Eye (tissue), 1 donor: ENCODE data around the gene GPA33.

Experiments used
- DNase-seq: peaks from one replicate; pipeline ENCODE4 v3.0.0-alpha.2; 2015

The GPA33 gene

DNA sequence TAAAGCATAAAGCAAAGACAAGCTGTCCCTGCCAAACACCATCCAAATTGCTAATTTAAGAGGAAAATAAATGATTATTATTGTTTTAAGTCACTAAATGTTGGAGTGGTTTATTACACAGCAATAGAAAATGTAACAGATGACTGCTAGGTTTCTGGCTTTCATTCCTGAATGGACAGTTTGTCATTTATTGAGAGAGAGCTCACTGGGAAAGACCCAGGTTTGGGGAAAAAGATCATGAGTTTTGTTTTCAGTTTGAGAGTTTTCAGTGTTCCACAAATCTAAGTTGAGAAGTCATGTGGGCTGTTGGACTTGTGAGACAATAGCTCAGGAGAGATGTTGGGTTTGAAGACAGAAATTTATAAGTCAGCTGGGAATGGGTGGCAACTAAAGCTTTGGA lies 5.4 kb downstream of the GPA33 start:
- DNase-seq: no peak

- DNase-seq: no peak
Measured at GRCh38 chr1:167083871-167084270, 6.3 kb downstream of the GPA33 start.

DNA sequence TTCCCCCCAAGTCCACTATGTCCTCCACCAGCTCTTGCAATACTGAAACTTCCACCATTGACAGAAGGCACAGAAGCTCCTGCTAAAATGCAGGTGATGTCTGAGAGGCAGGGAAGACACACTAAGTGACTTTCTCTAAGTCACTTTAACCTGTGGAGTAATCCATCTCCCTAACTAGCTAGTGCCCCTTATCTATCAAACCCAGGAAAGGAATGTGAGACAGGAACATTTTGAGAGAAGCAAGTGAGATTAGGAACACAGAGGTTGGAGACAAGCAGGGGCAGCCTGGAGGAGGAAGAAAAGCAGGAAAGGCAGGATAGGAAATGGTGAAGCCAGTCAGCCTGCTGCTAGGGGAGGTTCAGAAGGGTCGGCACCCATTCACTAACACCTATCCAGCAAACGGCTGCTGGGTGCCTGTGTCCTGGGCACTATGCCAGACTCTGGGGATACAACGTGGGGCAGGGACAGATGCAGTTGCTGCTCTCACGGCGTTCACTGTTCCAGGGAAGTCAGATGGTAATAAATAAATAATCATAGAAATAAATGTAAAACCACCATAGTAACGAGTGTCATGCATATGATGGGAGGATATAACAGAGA lies 7.0 kb downstream of the GPA33 start:
- DNase-seq: no peak

GRCh38 chr1:167082511-167083027 lies 7.6 kb downstream of the GPA33 start:
- DNase-seq: no peak

GRCh38 chr1:167081594-167082156 lies 8.5 kb downstream of the GPA33 start:
- no peak for DNase-seq

- no peak for DNase-seq
Measured at GRCh38 chr1:167077868-167078210, 12.3 kb downstream of the GPA33 start.

GRCh38 chr1:167077128-167077867 lies 12.9 kb downstream of the GPA33 start:
- DNase-seq: no peak

- DNase-seq: no peak
Measured at GRCh38 chr1:167076136-167076710, 14.0 kb downstream of the GPA33 start.

DNA sequence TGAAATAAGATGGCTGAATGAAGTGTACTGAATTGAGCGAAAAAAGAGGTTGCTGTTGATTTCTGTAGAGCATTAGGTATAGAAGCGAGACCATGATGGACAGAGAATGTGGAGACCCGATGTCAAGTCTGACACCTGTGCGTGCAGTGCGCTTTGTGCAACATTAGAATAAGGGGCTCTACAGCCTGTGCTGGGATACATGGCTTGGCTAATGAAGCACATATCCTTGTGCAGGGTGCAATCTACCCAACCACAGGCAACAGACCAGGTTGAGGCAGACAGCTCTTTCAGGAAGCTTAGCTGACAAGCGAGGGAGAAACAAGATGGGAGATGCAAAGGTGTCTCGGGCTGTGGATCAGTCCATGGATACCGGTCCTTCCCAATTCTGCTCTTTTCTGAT lies 18.9 kb downstream of the GPA33 start:
- DNase-seq: no peak

GRCh38 chr1:167068761-167069160 lies 21.4 kb downstream of the GPA33 start:
- no peak for DNase-seq

DNA sequence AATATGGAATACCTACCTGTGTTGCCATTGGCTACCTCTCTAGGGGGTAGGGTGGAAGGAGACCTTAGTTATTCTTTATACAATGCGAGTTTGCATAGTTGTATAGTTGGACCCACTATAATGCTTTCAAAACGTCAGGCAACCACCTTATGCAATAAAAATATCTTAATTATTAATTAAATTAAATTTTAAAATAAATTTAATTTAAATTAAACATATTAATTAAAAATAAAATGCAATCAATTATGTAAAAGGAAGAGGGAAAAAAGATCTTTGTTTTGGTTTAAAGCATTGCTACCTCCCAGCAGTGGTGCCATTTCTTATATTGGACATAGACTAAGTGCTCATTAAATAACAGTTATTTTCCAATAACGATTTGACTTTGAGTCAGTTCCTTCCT lies 22.3 kb downstream of the GPA33 start:
- no peak for DNase-seq

DNA sequence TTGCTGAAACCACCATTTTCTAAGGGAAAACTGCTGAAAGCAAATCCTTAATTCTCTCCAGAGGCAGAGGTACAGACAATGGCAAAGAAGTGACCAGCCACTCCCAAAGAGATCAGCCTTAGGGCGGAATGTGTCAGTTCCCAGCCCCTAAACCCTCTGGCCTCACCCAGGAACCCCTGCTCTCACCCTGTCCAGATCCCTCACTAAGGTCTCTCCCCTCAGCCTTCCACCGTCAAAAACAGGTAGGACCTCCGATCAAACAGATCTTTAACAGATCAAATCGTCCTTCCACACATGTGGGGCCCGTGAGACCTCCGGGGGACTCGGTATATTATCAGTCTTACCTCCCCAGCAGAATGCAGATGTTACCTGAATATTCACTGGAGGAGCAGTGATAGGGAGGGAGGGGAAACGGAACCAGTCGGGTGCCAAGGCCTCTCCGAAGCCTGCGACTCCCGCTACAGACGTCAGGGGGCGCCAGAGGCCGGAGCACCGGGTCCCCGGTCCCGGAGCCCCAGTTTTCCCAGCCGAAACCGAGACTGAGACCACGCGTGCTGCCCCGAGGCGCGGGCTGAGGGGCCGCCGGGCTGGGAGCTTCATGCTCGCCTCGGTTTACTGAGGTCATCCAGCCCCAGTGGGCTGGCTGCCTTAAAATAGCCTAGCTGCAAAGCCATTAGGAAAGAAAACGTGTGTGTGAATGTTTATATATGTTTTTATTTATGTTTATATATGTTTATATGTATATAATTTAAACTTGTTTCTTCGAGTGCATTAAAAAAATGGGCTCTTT lies 23.6 kb downstream of the GPA33 start:
- peak; percentile 90 for DNase-seq

DNA sequence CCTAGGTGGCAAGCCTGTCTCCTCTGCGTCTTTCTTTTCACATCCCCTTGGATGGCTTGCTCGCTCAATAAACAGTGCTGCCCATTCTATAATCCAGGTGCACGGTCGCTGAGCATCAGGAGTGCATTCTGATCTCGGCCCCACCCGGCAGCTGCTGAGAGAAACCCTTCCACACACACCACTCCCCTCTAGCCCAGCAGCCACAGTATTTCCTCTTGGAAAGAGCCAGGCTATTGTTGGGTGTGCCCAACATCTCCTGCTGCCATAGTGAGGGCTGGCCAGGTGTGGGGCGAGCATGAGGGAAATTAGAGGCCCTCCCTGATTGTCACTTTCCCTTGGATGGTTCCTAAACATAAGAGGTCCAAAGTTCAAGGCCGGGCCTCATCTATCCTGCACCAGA lies 24.7 kb downstream of the GPA33 start:
- no peak for DNase-seq

DNA sequence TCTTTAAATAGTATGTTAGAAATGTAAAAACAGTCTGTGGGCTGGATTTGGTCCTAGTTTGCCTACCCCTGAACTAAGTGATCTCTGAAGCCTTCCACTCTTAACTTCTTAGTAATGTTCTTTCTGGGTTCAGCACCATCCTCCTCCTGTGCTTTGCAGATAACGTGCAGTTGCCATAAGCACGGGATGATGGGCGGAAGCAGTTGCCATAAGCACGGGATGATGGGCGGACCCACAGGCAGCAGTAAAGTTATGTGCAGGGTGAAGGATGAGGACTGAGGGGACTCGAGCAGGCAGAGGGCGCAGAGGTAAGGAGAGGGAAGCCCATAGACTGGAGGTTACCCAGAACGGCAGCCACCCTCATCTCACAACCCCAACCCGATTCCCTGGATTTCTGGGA lies 25.6 kb downstream of the GPA33 start:
- no peak for DNase-seq

- DNase-seq: no peak
Measured at GRCh38 chr1:167061073-167061464, 29.1 kb downstream of the GPA33 start.

DNA sequence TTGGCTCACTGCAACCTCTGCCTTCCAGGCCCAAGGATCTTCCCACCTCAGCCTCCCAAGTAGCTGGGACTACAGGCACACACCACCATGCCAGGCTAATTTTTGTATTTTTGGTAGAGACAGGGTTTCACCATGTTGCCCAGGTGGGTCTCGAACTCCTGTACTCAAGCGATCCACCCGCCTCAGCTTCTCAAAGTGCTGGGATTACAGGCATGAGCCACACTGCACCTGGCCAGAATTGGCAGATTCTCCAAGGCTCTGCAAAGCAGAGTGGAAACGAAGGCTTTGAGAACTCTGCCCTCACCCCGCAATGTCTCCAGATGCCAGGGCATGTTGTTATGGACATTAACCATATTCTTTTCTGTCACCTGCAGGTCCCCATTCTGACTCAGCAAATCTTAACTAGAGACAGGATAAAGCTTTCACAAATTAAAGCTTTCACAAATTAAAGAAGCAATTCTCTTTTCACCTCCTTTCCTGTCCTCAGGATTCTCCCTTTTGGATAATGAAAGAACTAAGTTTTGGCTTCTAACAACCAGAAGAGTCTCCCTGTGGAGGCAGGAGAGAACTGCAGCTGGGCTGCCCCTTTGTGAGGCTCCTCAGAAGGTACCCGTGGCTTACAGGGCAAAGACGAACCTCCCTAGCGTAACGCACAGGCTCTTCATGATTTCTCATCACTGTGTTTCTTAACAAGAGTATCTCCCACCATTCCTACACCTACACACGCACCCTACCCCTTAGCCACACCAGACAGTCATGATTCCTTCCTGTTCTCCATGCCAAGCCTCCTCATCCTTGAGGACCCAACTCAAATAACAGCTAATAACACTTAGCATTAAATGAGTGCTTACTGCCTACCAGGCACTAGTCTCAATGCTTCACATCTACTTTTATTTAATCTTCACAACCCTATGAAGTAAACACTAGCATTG lies 29.8 kb downstream of the GPA33 start:
- DNase-seq: no peak

- DNase-seq: no peak
Measured at GRCh38 chr1:167059809-167060107, 30.4 kb downstream of the GPA33 start.

DNA sequence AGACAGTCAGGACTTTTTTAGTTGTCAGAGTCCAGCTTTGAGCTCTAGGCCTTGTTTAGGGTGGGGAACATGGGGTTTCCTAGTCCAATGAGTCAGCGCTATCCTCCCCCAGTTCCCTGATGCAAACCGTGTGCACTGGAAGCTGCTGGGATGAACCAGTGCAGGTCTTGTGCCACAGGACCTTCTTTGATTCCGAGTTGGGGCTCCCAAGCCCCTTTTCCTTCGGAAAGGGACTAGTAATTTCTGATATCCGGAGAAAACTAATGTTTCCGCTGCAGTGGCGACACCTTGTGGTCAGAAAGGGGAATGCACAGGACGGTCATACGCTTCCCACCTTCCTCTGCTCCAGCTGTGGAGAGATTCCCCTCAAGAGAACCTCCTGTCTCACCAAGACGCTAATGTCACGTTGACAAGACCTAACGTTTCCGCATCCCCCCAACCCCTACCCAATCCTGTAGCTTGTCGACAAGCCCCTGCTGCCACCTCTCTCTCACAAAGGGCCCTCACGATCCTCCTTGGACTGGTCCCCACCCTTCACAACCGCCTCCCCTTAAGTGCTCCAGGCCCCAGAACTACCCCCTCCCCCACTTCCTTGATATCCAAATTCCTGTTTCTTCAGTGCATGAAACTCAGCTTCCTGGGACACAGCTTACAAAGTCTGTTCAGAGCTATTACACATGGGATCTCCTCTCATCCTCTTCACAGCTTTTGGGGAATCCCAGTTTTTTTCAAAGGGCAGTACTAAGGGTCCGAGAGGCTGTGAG lies 30.9 kb downstream of the GPA33 start:
- peak; percentile 93 for DNase-seq

DNA sequence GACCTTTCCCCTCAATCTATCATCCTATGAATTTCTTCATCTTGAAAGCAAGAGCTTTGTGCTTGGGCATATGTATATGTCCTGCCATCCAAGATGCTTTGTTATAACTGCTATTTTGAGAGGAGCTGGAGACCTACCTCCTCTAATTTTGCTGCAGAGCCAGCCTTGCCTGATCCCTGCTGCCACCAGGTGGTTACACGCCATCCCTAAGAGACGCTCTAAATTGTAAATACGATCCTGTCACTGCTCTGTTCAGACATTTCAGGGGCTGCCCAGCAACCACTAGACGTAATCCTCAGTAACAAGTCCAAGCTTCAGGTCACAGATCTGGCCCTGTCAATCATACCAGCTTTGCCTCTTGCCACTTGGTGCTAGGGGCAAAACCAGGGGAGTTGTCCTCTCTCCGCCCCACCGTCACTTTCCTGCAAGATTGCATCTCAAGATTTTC lies 32.9 kb downstream of the GPA33 start:
- DNase-seq: peak; percentile 87

GRCh38 chr1:167056529-167057231 lies 33.5 kb downstream of the GPA33 start:
- DNase-seq: no peak
